H1 (cell line): ENCODE results near the gene TRIM9.

ENCODE experiments used
- BRCA1 ChIP-seq: IDR thresholded peaks from 2 replicates; pipeline ENCODE4 v1.6.1; 2012; ENCODE audit warnings: low read depth, low read length, improper control_type of control experiment
- CTCF ChIP-seq, 3 experiments: IDR thresholded peaks; 1 replicate in 2 of 3; 2 replicates in 1 of 3; pipeline versions ENCODE4 v1.5.1 to v1.6.1; 2011; ENCODE audit warnings: low read length in 3 of 3, mild to moderate bottlenecking in 3 of 3, inconsistent platforms in 2 of 3, low read depth in 1 of 3, moderate library complexity in 1 of 3; ENCODE audit not compliant: insufficient read depth in 1 of 3; ENCODE audit errors: control extremely low read depth in 1 of 3
- EZH2 ChIP-seq: fragments of 200-600 bp; sonication (generic); IDR thresholded peaks from 2 replicates; pipeline ENCODE4 v1.7.1; 2012; ENCODE audit warnings: low read depth, mild to moderate bottlenecking, moderate library complexity, low read length, inconsistent platforms; ENCODE audit not compliant: severe bottlenecking
- HDAC6 ChIP-seq: IDR thresholded peaks from one replicate; pipeline ENCODE4 v1.7.1; 2012; ENCODE audit warnings: low read depth, mild to moderate bottlenecking, inconsistent platforms, low read length, moderate library complexity
- NRF1 ChIP-seq: IDR thresholded peaks from 2 replicates; pipeline ENCODE4 v1.6.1; 2011; ENCODE audit warnings: mild to moderate bottlenecking, low read depth, low read length, improper control_type of control experiment
- PHF8 ChIP-seq: fragments of 200-600 bp; sonication (generic); conservative IDR thresholded peaks from 2 replicates; pipeline ENCODE4 v1.7.1; 2012; ENCODE audit warnings: low read depth, mild to moderate bottlenecking, inconsistent platforms, low read length, moderate library complexity
- POLR2A ChIP-seq, 2 experiments: IDR thresholded peaks; 1 replicate in 1 of 2; 2 replicates in 1 of 2; pipeline ENCODE4 v1.6.1; 2011; ENCODE audit warnings: low read depth in 2 of 2, low read length in 2 of 2, mild to moderate bottlenecking in 2 of 2; ENCODE audit errors: control extremely low read depth in 1 of 2

GRCh38 chr14:51139121-51139681 is 44.3 kb upstream of the TRIM9 start:
- TF ChIP-seq CTCF (IDR thresholded peaks at IDR 0.05; ENCODE audit: control extremely low read depth in 1 of 3, insufficient read depth in 1 of 3, low read depth in 1 of 3, low read length in 3 of 3): no peak
- TF ChIP-seq NRF1: no peak
- no peak for TF ChIP-seq HDAC6
- TF ChIP-seq BRCA1: no peak
- TF ChIP-seq PHF8: no peak
- no peak for TF ChIP-seq POLR2A (IDR thresholded peaks at IDR 0.05; ENCODE audit: control extremely low read depth in 1 of 2, low read depth in 2 of 2, low read length in 2 of 2)
- TF ChIP-seq EZH2: no peak
